ENCODE data around the gene ZNF385C. TPM values are rescaled to one million over a fixed set of nuclear protein-coding genes. Genes with fewer than 3 reads are reported as not detected.
"Not testable (repeated sequence)": the region's sequence is repeated elsewhere in the genome, so short reads cannot be mapped to it uniquely, and the experiment has no call there.

The ZNF385C gene
- total and polyA plus RNA-seq, 2 donors = 0.65 to 1.2 TPM

- no peak overlapping the region for H3K27ac ChIP-seq (ENCODE audit: low read depth)
- no peaks in the 10 kb centered on the region for H3K36me3 ChIP-seq (ENCODE audit: insufficient read depth)
- 5% methylated on average over 12 of the region's 12 CpGs for WGBS
- no peak for DNase-seq (ENCODE audit: extremely low spot score)
- no peaks in the 10 kb centered on the region for H3K4me1 ChIP-seq (ENCODE audit: insufficient read depth)
- peak overlapping the region; percentile 87 for H3K4me3 ChIP-seq (ENCODE audit: low read depth, low read length)
Observed at GRCh38 chr17:42016411-42016831, 81.9 kb downstream of the ZNF385C start.

- H3K36me3 ChIP-seq (ENCODE audit: insufficient read depth); H3K4me1 ChIP-seq (ENCODE audit: insufficient read depth); H3K27ac ChIP-seq (ENCODE audit: low read depth); DNase-seq (ENCODE audit: extremely low spot score); H3K4me3 ChIP-seq (ENCODE audit: low read depth, low read length): not testable (repeated sequence)
- 87% methylated on average over 12 of the region's 12 CpGs for WGBS
Observed at GRCh38 chr17:42013740-42014139, 84.5 kb downstream of the ZNF385C start.

- not testable (repeated sequence) for H3K4me3 ChIP-seq (ENCODE audit: low read depth, low read length); H3K4me1 ChIP-seq (ENCODE audit: insufficient read depth); H3K36me3 ChIP-seq (ENCODE audit: insufficient read depth); DNase-seq (ENCODE audit: extremely low spot score); H3K27ac ChIP-seq (ENCODE audit: low read depth)
- WGBS = 69% methylated on average over 4 of the region's 4 CpGs
Observed at GRCh38 chr17:42012363-42012762, 85.9 kb downstream of the ZNF385C start.

- no peak overlapping the region for H3K4me3 ChIP-seq (ENCODE audit: low read depth, low read length)
- DNase-seq (ENCODE audit: extremely low spot score) = no peak
- 94% methylated on average over 3 of the region's 3 CpGs for WGBS
- H3K36me3 ChIP-seq (ENCODE audit: insufficient read depth) = no peaks in the 10 kb centered on the region
- no peaks in the 10 kb centered on the region for H3K4me1 ChIP-seq (ENCODE audit: insufficient read depth)
- no peak overlapping the region for H3K27ac ChIP-seq (ENCODE audit: low read depth)
Observed at GRCh38 chr17:42010898-42011516, 87.3 kb downstream of the ZNF385C start.

GRCh38 chr17:42010266-42010680 is 88.0 kb downstream of the ZNF385C start:
- not testable (repeated sequence) for H3K27ac ChIP-seq (ENCODE audit: low read depth); DNase-seq (ENCODE audit: extremely low spot score); H3K4me1 ChIP-seq (ENCODE audit: insufficient read depth); H3K4me3 ChIP-seq (ENCODE audit: low read depth, low read length); H3K36me3 ChIP-seq (ENCODE audit: insufficient read depth)
- WGBS = 70% methylated on average over 9 of the region's 9 CpGs

GRCh38 chr17:42009170-42009569 is 89.1 kb downstream of the ZNF385C start:
- no peak for DNase-seq (ENCODE audit: extremely low spot score)
- no peaks in the 10 kb centered on the region for H3K36me3 ChIP-seq (ENCODE audit: insufficient read depth)
- 83% methylated on average over 4 of the region's 4 CpGs for WGBS
- no peaks in the 10 kb centered on the region for H3K4me1 ChIP-seq (ENCODE audit: insufficient read depth)
- no peak overlapping the region for H3K27ac ChIP-seq (ENCODE audit: low read depth)
- no peak overlapping the region for H3K4me3 ChIP-seq (ENCODE audit: low read depth, low read length)

- no peak overlapping the region for H3K27ac ChIP-seq (ENCODE audit: low read depth)
- no peak for DNase-seq (ENCODE audit: extremely low spot score)
- WGBS = 74% methylated on average over 1 of the region's 1 CpG
- H3K4me3 ChIP-seq (ENCODE audit: low read depth, low read length) = no peak overlapping the region
- H3K4me1 ChIP-seq (ENCODE audit: insufficient read depth) = no peaks in the 10 kb centered on the region
- H3K36me3 ChIP-seq (ENCODE audit: insufficient read depth) = no peaks in the 10 kb centered on the region
Observed at GRCh38 chr17:42005166-42005565, 93.1 kb downstream of the ZNF385C start.

- Histone ChIP-seq H3K4me3 (ENCODE audit: low read depth, low read length) (no peak overlapping the region), H3K36me3 (ENCODE audit: insufficient read depth) (no peaks in the 10 kb centered on the region), H3K27ac (ENCODE audit: low read depth) (no peak overlapping the region), H3K4me1 (ENCODE audit: insufficient read depth) (no peaks in the 10 kb centered on the region)
- WGBS = 82% methylated on average over 3 of the region's 3 CpGs
- DNase-seq (ENCODE audit: extremely low spot score) = no peak
Observed at GRCh38 chr17:42002792-42003301, 95.4 kb downstream of the ZNF385C start.

- Histone ChIP-seq H3K4me3 (ENCODE audit: low read depth, low read length) (no peak overlapping the region), H3K36me3 (ENCODE audit: insufficient read depth) (no peaks in the 10 kb centered on the region), H3K27ac (ENCODE audit: low read depth) (no peak overlapping the region), H3K4me1 (ENCODE audit: insufficient read depth) (no peaks in the 10 kb centered on the region)
- 88% methylated on average over 7 of the region's 7 CpGs for WGBS
- no peak for DNase-seq (ENCODE audit: extremely low spot score)
Observed at GRCh38 chr17:42002175-42002791, 96.0 kb downstream of the ZNF385C start.

GRCh38 chr17:42001729-42002128 is 96.5 kb downstream of the ZNF385C start:
- no peak for DNase-seq (ENCODE audit: extremely low spot score)
- H3K4me3 ChIP-seq (ENCODE audit: low read depth, low read length) = no peak overlapping the region
- H3K36me3 ChIP-seq (ENCODE audit: insufficient read depth) = no peaks in the 10 kb centered on the region
- no peaks in the 10 kb centered on the region for H3K4me1 ChIP-seq (ENCODE audit: insufficient read depth)
- no peak overlapping the region for H3K27ac ChIP-seq (ENCODE audit: low read depth)
- 87% methylated on average over 2 of the region's 2 CpGs for WGBS

GRCh38 chr17:42000413-42001133 is 97.7 kb downstream of the ZNF385C start:
- H3K27ac ChIP-seq (ENCODE audit: low read depth) = no peak overlapping the region
- no peak overlapping the region for H3K4me3 ChIP-seq (ENCODE audit: low read depth, low read length)
- 91% methylated on average over 3 of the region's 3 CpGs for WGBS
- H3K36me3 ChIP-seq (ENCODE audit: insufficient read depth) = peaks cover 3% of the 10 kb centered on the region
- DNase-seq (ENCODE audit: extremely low spot score) = no peak
- H3K4me1 ChIP-seq (ENCODE audit: insufficient read depth) = no peaks in the 10 kb centered on the region

- Histone ChIP-seq H3K27ac (ENCODE audit: low read depth) (no peak overlapping the region), H3K4me1 (ENCODE audit: insufficient read depth) (no peaks in the 10 kb centered on the region), H3K4me3 (ENCODE audit: low read depth, low read length) (no peak overlapping the region), H3K36me3 (ENCODE audit: insufficient read depth) (peaks cover 9% of the 10 kb centered on the region)
- no peak for DNase-seq (ENCODE audit: extremely low spot score)
- WGBS = 42% methylated on average over 2 of the region's 2 CpGs
Observed at GRCh38 chr17:41998497-41998896, 99.8 kb downstream of the ZNF385C start.

- H3K36me3 ChIP-seq (ENCODE audit: insufficient read depth) = peaks cover 9% of the 10 kb centered on the region
- WGBS = 93% methylated on average over 2 of the region's 2 CpGs
Observed at GRCh38 chr17:41996855-41997164, 101.5 kb downstream of the ZNF385C start.

GRCh38 chr17:41992576-41992975 is 105.7 kb downstream of the ZNF385C start:
- H3K4me3 ChIP-seq (ENCODE audit: low read depth, low read length) = no peak overlapping the region
- no peak for DNase-seq (ENCODE audit: extremely low spot score)
- H3K36me3 ChIP-seq (ENCODE audit: insufficient read depth) = peaks cover 11% of the 10 kb centered on the region
- no peak overlapping the region for H3K27ac ChIP-seq (ENCODE audit: low read depth)
- 45% methylated on average over 3 of the region's 3 CpGs for WGBS
- no peaks in the 10 kb centered on the region for H3K4me1 ChIP-seq (ENCODE audit: insufficient read depth)

More at GRCh38 chr17:41996855-41997164, 101.5 kb downstream of the ZNF385C start:
- Histone ChIP-seq H3K4me3 (ENCODE audit: low read depth, low read length) (no peak overlapping the region), H3K27ac (ENCODE audit: low read depth) (no peak overlapping the region), H3K4me1 (ENCODE audit: insufficient read depth) (no peaks in the 10 kb centered on the region)
- no peak for DNase-seq (ENCODE audit: extremely low spot score)

Measured in urinary bladder (tissue), 4 donors.